HepG2 (cell line): ENCODE data around the gene ZNF513. TPM values are rescaled to one million over a fixed set of nuclear protein-coding genes. Genes with fewer than 3 reads are reported as not detected.
A peak's percentile ranks its signal among the peaks of the same experiment; 100 is the strongest.

Experiments
- AGO1 ChIP-seq: fragments of 200-400 bp; formaldehyde crosslinking; IDR thresholded peaks from 2 replicates; pipeline ENCODE4 v1.6.1; 2017; ENCODE audit warnings: mild to moderate bottlenecking, low read depth, low read length, moderate library complexity; ENCODE audit not compliant: poor library complexity, severe bottlenecking
- ARNT2 ChIP-seq: sonication (generic); formaldehyde crosslinking; IDR thresholded peaks from 2 replicates; pipeline ENCODE4 v1.8.0; 2022; ENCODE audit warnings: mild to moderate bottlenecking, low read depth, missing genetic modification reagents, moderate library complexity
- ELF3 ChIP-seq: IDR thresholded peaks from 2 replicates; pipeline ENCODE4 v1.6.1; 2016; ENCODE audit warnings: missing genetic modification reagents, missing compliant biosample characterization
- GABPA ChIP-seq, 2 experiments: IDR thresholded peaks; 2 replicates each; pipeline ENCODE4 v1.6.1; 2011 to 2016; ENCODE audit warnings: low read depth in 2 of 2, low read length in 1 of 2, missing biosample characterization in 1 of 2, missing genetic modification characterization in 1 of 2
- IRF2 ChIP-seq: IDR thresholded peaks from 2 replicates; pipeline ENCODE4 v1.6.1; 2018; ENCODE audit warnings: missing genetic modification reagents, missing compliant biosample characterization
- MIER2 ChIP-seq: IDR thresholded peaks from 2 replicates; pipeline ENCODE4 v1.6.1; 2016; ENCODE audit warnings: missing biosample characterization, missing genetic modification reagents
- NFIC ChIP-seq: IDR thresholded peaks from 2 replicates; pipeline ENCODE4 v1.6.1; 2012; ENCODE audit warnings: mild to moderate bottlenecking, low read length, inconsistent platforms
- PHF20 ChIP-seq: sonication (generic); formaldehyde crosslinking; IDR thresholded peaks from 2 replicates; pipeline ENCODE4 v1.5.0; 2020; ENCODE audit warnings: mild to moderate bottlenecking, missing genetic modification reagents
- POLR2A ChIP-seq, 2 experiments: IDR thresholded peaks; 2 replicates each; pipeline ENCODE4 v1.6.1; 2011; ENCODE audit warnings: low read depth in 2 of 2, low read length in 2 of 2, mild to moderate bottlenecking in 1 of 2, moderate library complexity in 1 of 2; ENCODE audit not compliant: insufficient read depth in 1 of 2
- RAD21 ChIP-seq: fragments of 450-650 bp; formaldehyde crosslinking; IDR thresholded peaks from 2 replicates; pipeline ENCODE4 v1.5.0; 2020; ENCODE audit warnings: mild to moderate bottlenecking
- RXRA ChIP-seq: sonication (generic); formaldehyde crosslinking; IDR thresholded peaks from 2 replicates; pipeline ENCODE4 v1.5.1; 2020; ENCODE audit warnings: missing genetic modification reagents
- RXRB ChIP-seq: IDR thresholded peaks from 2 replicates; pipeline ENCODE4 v1.6.1; 2016; ENCODE audit warnings: borderline replicate concordance, missing genetic modification reagents, missing compliant biosample characterization
- STAG1 ChIP-seq: sonication (generic); formaldehyde crosslinking; IDR thresholded peaks from 2 replicates; pipeline ENCODE4 v1.4.0; 2020; ENCODE audit warnings: missing genetic modification reagents
- TBX2 ChIP-seq: sonication (generic); formaldehyde crosslinking; IDR thresholded peaks from 2 replicates; pipeline ENCODE4 v1.5.0; 2020; ENCODE audit warnings: missing genetic modification reagents, mild to moderate bottlenecking, borderline replicate concordance
- TSC22D2 ChIP-seq: sonication (generic); formaldehyde crosslinking; IDR thresholded peaks from 2 replicates; pipeline ENCODE4 v1.5.1; 2020; ENCODE audit warnings: missing genetic modification reagents, mild to moderate bottlenecking, borderline replicate concordance
- ZBTB20 ChIP-seq: sonication (generic); formaldehyde crosslinking; IDR thresholded peaks from 2 replicates; pipeline ENCODE4 v1.8.1; 2023; ENCODE audit warnings: missing genetic modification reagents, low read depth, mild to moderate bottlenecking, borderline replicate concordance
- ZFP1 ChIP-seq: IDR thresholded peaks from 2 replicates; pipeline ENCODE4 v1.6.1; 2016
- ZFP37 ChIP-seq: sonication (generic); formaldehyde crosslinking; IDR thresholded peaks from 2 replicates; pipeline ENCODE4 v1.4.0; 2020; ENCODE audit warnings: missing genetic modification reagents, borderline replicate concordance
- ZNF329 ChIP-seq: sonication (generic); formaldehyde crosslinking; IDR thresholded peaks from 2 replicates; pipeline ENCODE4 v1.9.0; 2021; ENCODE audit warnings: low read depth, mild to moderate bottlenecking, missing genetic modification reagents
- ZNF331 ChIP-seq: sonication (generic); formaldehyde crosslinking; IDR thresholded peaks from 2 replicates; pipeline ENCODE4 v1.4.0; 2020; ENCODE audit warnings: missing genetic modification reagents
- ZNF687 ChIP-seq: sonication (generic); formaldehyde crosslinking; IDR thresholded peaks from 2 replicates; pipeline ENCODE4 v1.5.1; 2020; ENCODE audit warnings: mild to moderate bottlenecking, missing genetic modification reagents, moderate library complexity
- ZNF775 ChIP-seq: sonication (generic); formaldehyde crosslinking; IDR thresholded peaks from 2 replicates; pipeline ENCODE4 v1.4.0; 2020; ENCODE audit warnings: missing genetic modification reagents, mild to moderate bottlenecking, moderate library complexity, borderline replicate concordance
- ZNF878 ChIP-seq: sonication (generic); formaldehyde crosslinking; IDR thresholded peaks from 2 replicates; pipeline ENCODE4 v1.8.1; 2023; ENCODE audit warnings: mild to moderate bottlenecking, missing genetic modification reagents, moderate library complexity
- ZSCAN9 ChIP-seq: IDR thresholded peaks from 2 replicates; pipeline ENCODE4 v1.6.1; 2016; ENCODE audit warnings: borderline replicate concordance
- polyA plus RNA-seq, 8 experiments: library from polyadenylated mRNA; depleted of rRNA in 3 of 8; stranded (reverse) in 7 of 8; unstranded in 1 of 8; fragments of >200 nt; fragmentation: Illumina TruSeq in 4 of 8; extraction: Trizol in 4 of 8; gene quantifications; 2 replicates each; pipeline versions ENCODE4 v1.2.1 to v1.2.3, GENCODE V29; 2011 to 2016; ENCODE audit warnings: low read depth in 4 of 8, missing spikeins in 1 of 8, mixed read lengths in 1 of 8; ENCODE audit not compliant: insufficient read depth in 1 of 8
- total RNA-seq, 5 experiments: library from RNA; depleted of rRNA; stranded (reverse); fragments of >200 nt; fragmentation: Illumina TruSeq; extraction: Trizol; gene quantifications; 2 replicates each; pipeline ENCODE4 v1.2.3, GENCODE V29; 2016; ENCODE audit warnings: low read depth in 1 of 5
- TF ChIP-seq, protein P1 (sequence below): sonication (generic); formaldehyde crosslinking; conservative IDR thresholded peaks from 2 replicates; pipeline ENCODE4 v1.4.0; 2020; ENCODE audit warnings: missing genetic modification reagents

Gene ZNF513
- total and polyA plus RNA-seq, 2 of the 13 experiments (the other 11 are each of a cell fraction or from before 2014, with no cell fraction given): 4.9 to 6.3 TPM

GRCh38 chr2:27407798-27408491, 27.4 kb upstream of the ZNF513 start (continued):
- TF ChIP-seq TBX2 (CRISPR knock-in tag) (no peak; the same call in 1 of the 2 replicates), PHF20 (CRISPR knock-in tag) (no peak), ZFP37 (CRISPR knock-in tag) (no peak), ARNT2 (CRISPR knock-in tag) (no peak), ELF3 (CRISPR knock-in tag) (0 out of 2 replicates have a peak, but pooled peaks have one; percentile 17), NFIC (0 out of 2 replicates have a peak, but pooled peaks have one; percentile 40), AGO1 (no peak), GABPA (IDR thresholded peaks at IDR 0.05; ENCODE audit: low read depth, low read length) (no peak), GABPA (CRISPR knock-in tag; IDR thresholded peaks at IDR 0.05; ENCODE audit: low read depth) (peak; percentile 19; the same call in 1 of the 2 replicates), IRF2 (CRISPR knock-in tag) (peak; percentile 65; the same call in 1 of the 2 replicates), ZNF775 (no peak), RXRA (0 out of 2 replicates have a peak, but pooled peaks have one; percentile 15), ZNF329 (CRISPR knock-in tag) (no peak), POLR2A (IDR thresholded peaks at IDR 0.05; ENCODE audit: insufficient read depth in 1 of 2, low read depth in 2 of 2, low read length in 2 of 2) (0 out of 4 replicates have a peak, but pooled peaks of 1 of the 2 experiments have one; percentile 26), STAG1 (peak; percentile 87), ZNF331 (no peak), ZNF878 (no peak), ZNF687 (CRISPR knock-in tag) (0 out of 2 replicates have a peak, but pooled peaks have one; percentile 23), RAD21 (CRISPR knock-in tag) (peak; percentile 90), MIER2 (CRISPR knock-in tag) (no peak), TSC22D2 (0 out of 2 replicates have a peak, but pooled peaks have one; percentile 14), ZBTB20 (CRISPR knock-in tag) (no peak), RXRB (no peak), ZFP1 (no peak), ZSCAN9 (CRISPR knock-in tag) (0 out of 2 replicates have a peak, but pooled peaks have one; percentile 43)
- TF ChIP-seq, protein P1, sequence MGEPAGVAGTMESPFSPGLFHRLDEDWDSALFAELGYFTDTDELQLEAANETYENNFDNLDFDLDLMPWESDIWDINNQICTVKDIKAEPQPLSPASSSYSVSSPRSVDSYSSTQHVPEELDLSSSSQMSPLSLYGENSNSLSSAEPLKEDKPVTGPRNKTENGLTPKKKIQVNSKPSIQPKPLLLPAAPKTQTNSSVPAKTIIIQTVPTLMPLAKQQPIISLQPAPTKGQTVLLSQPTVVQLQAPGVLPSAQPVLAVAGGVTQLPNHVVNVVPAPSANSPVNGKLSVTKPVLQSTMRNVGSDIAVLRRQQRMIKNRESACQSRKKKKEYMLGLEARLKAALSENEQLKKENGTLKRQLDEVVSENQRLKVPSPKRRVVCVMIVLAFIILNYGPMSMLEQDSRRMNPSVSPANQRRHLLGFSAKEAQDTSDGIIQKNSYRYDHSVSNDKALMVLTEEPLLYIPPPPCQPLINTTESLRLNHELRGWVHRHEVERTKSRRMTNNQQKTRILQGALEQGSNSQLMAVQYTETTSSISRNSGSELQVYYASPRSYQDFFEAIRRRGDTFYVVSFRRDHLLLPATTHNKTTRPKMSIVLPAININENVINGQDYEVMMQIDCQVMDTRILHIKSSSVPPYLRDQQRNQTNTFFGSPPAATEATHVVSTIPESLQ (CRISPR knock-in tag): 0 out of 2 replicates have a peak, but pooled peaks have one; percentile 21
